Heart right ventricle (tissue), 16 donors: ENCODE data around the gene RNF115. TPM values are rescaled to one million over a fixed set of nuclear protein-coding genes. Genes with fewer than 3 reads are reported as not detected.

Source experiments
- ATAC-seq, 8 donors: fragments of 200-7000 bp; cut with Tn5 transposase; one replicate each; pipeline ENCODE4 v1.9.1; 2020; ENCODE audit warnings: mild to moderate bottlenecking in 8 of 8, moderate library complexity in 8 of 8, moderate number of reproducible peaks in 1 of 8
- DNase-seq, 2 donors: peaks; one replicate each; pipeline ENCODE4 v3.0.0-alpha.2; 2020
- H3K27ac ChIP-seq, 10 donors: fragments of 200-600 bp; sonication (generic) in 2 of 10; one replicate each; pipeline versions ENCODE4 v1.5.0 to v1.8.0; 2020 to 2022; ENCODE audit warnings: mild to moderate bottlenecking in 3 of 10
- H3K27me3 ChIP-seq, 7 donors: fragments of 200-600 bp; one replicate each; pipeline ENCODE4 v1.8.0; 2021 to 2022; ENCODE audit warnings: mild to moderate bottlenecking in 2 of 7
- H3K36me3 ChIP-seq, 9 donors: fragments of 200-600 bp; sonication (generic) in 1 of 9; one replicate each; pipeline versions ENCODE4 v1.5.0 to v1.8.0; 2020 to 2022; ENCODE audit warnings: mild to moderate bottlenecking in 2 of 9
- H3K4me1 ChIP-seq, 9 donors: fragments of 200-600 bp; sonication (generic) in 1 of 9; one replicate each; pipeline versions ENCODE4 v1.5.0 to v1.8.0; 2020 to 2022; ENCODE audit warnings: mild to moderate bottlenecking in 4 of 9
- H3K4me3 ChIP-seq, 10 donors: fragments of 200-600 bp; sonication (generic) in 2 of 10; one replicate each; pipeline versions ENCODE4 v1.5.0 to v1.8.0; 2020 to 2022; ENCODE audit warnings: mild to moderate bottlenecking in 7 of 10, moderate library complexity in 2 of 10
- H3K9me3 ChIP-seq, 11 donors: fragments of 200-600 bp in 10 of 11; sonication (generic) in 2 of 11; one replicate each; pipeline versions ENCODE4 v1.5.0 to v1.8.0; 2013 to 2022; ENCODE audit warnings: mild to moderate bottlenecking in 2 of 11, control low read depth in 1 of 11, moderate library complexity in 1 of 11
- WGBS, 2 donors: extraction: QIAGEN DNeasy Blood & Tissue Kit; methylation state at CpG; one replicate each; pipeline ENCODE4 v1.1.7; 2013; ENCODE audit warnings: inconsistent platforms in 1 of 2; 5-methylcytosine and 5-hydroxymethylcytosine counted together
- intact Hi-C, 10 donors: fragments of 100-400 bp; cut with DNase I; formaldehyde crosslinking; loops; one replicate each; pipeline versions ENCODE4 v1.11.1 to v1.14.2; 2022
- polyA plus RNA-seq, 2 donors: library from polyadenylated mRNA; stranded (reverse); fragments of 200-250 nt; gene quantifications; one replicate each; pipeline ENCODE4 v1.2.3, GENCODE V29; 2013
- total RNA-seq, 10 donors: library from RNA; stranded (reverse); fragmentation: NEBNext Ultra II Directional in 3 of 10; extraction: Animal tissue kit (Norgen Biotek cat#: 25700) in 3 of 10; gene quantifications; one replicate each; pipeline versions ENCODE4 v1.2.1 to v1.2.4, GENCODE V29; 2021 to 2023
- TF ChIP-seq, protein P1 (sequence below), 9 donors: fragments of 200-600 bp; sonication (generic) in 2 of 9; IDR thresholded peaks; one replicate each; pipeline versions ENCODE4 v1.5.0 to v1.8.0; 2021 to 2022; ENCODE audit warnings: antibody characterized with exemption in 9 of 9, mild to moderate bottlenecking in 5 of 9, moderate library complexity in 1 of 9
- donor health status: Arrhythmogenic right ventricular cardiomyopathy.
- donor health status: ischemic (EF 13 %, LVEDD 7.1; RV severe dilation, severe dysfunction).
- donor health status: healthy with polysubstance abuse.
- donor health status: DM: no; HTN: yes; CAD: no.
- donor health status: DM: no; HTN: no; CAD: no.
- donor health status: ischemic (EF 25% LVEDD 6.9; RV normal size, moderate dysfunction).
- donor health status: ischemic (EF 25% LVEDD 5.7; RV mildly dilated, moderate dysfunction).
- donor health status: healthy.
- donor health status: DM: yes; HTN: yes; CAD: no.
- donor health status: Ischemic cardiomyopathy.
- donor health status: ischemic (EF 35%, LVEDD 5.7; RV mildly dilated, moderate dysfunction).
- donor health status: nonischemic (EF 11% LVEDD 7.7; RV severe dilation, severe dysfunction).
- donor health status: DM: yes; HTN: yes; CAD: no.
- donor health status: PGD.
- donor health status: ischemic (EF 29% LVEDD 5.4; RV normal size, mild dysfunction).
- donor health status: nonischemic (EF 23%, LVEDD 6.1; RV moderate dilation, normal function).

RNF115 gene
- total and polyA plus RNA-seq, 12 donors: 12.8 to 99.0 (median 48.9) TPM

DNA sequence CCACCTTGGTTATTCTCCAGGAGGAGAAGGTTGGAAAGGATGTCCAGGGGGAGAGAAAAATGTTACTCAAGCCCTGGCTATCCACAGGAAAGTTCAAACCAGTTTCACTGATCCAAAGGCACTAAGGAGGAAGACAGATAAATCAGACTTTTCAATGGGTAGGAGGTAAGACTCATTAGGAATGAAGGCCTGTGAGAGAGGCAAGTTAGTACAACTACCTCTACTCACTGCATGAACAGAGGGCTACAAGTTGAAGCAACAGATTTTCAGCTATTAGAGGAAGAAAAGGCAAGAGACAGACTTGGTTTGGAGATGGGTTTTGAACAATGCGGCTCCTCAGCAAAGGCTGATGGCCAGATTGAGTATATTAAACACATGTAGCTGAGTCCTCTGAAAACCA is 87.7 kb downstream of the RNF115 start:
- H3K9me3 ChIP-seq: no peaks in the 10 kb centered on the region
- H3K27me3 ChIP-seq: no peaks in the 10 kb centered on the region
- no peak for ATAC-seq
- H3K4me1 ChIP-seq: no peaks in the 10 kb centered on the region
- no peak overlapping the region for H3K27ac ChIP-seq
- TF ChIP-seq, protein P1, sequence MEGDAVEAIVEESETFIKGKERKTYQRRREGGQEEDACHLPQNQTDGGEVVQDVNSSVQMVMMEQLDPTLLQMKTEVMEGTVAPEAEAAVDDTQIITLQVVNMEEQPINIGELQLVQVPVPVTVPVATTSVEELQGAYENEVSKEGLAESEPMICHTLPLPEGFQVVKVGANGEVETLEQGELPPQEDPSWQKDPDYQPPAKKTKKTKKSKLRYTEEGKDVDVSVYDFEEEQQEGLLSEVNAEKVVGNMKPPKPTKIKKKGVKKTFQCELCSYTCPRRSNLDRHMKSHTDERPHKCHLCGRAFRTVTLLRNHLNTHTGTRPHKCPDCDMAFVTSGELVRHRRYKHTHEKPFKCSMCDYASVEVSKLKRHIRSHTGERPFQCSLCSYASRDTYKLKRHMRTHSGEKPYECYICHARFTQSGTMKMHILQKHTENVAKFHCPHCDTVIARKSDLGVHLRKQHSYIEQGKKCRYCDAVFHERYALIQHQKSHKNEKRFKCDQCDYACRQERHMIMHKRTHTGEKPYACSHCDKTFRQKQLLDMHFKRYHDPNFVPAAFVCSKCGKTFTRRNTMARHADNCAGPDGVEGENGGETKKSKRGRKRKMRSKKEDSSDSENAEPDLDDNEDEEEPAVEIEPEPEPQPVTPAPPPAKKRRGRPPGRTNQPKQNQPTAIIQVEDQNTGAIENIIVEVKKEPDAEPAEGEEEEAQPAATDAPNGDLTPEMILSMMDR (IDR thresholded peaks at IDR 0.05): no peak
- no peak for DNase-seq
- peaks cover 0 to 16% (median 6%) of the 10 kb centered on the region in 9 donors for H3K36me3 ChIP-seq
- no peak overlapping the region for H3K4me3 ChIP-seq
- WGBS, 2 donors: 98 to 100% methylated on average over 1 of the region's 1 CpG
- intact Hi-C loops: no loop called here

DNA sequence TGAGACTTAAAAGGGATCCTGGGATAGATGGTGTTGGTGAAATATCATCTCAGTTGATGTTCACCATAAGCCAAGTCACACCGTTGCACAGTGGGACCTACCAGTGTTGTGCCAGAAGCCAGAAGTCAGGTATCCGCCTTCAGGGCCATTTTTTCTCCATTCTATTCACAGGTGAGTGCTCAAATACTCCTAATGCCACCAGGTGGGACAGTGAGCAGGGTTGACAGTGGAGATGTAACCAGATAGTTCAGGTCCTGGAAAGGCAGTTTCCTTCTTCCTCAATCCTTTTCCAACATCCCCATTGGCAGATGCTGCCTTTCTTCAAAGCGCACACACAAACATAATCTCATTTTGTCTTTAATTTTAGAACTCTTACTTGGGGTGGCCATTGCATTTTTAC is 93.0 kb downstream of the RNF115 start:
- ATAC-seq: no peak
- Histone ChIP-seq H3K9me3 (peaks cover 0 to 3% (median 0%) of the 10 kb centered on the region in 11 donors), H3K27ac (no peak overlapping the region), H3K36me3 (peaks cover 0 to 6% (median 0%) of the 10 kb centered on the region in 9 donors), H3K27me3 (no peaks in the 10 kb centered on the region), H3K4me1 (no peaks in the 10 kb centered on the region), H3K4me3 (no peak overlapping the region)
- TF ChIP-seq, protein P1 (IDR thresholded peaks at IDR 0.05): peak in 1 of 9 donors; percentile 7
- intact Hi-C loops: no loop called here
- 97 to 98% methylated on average over 3 of the region's 3 CpGs for WGBS, 2 donors
- DNase-seq: no peak

DNA sequence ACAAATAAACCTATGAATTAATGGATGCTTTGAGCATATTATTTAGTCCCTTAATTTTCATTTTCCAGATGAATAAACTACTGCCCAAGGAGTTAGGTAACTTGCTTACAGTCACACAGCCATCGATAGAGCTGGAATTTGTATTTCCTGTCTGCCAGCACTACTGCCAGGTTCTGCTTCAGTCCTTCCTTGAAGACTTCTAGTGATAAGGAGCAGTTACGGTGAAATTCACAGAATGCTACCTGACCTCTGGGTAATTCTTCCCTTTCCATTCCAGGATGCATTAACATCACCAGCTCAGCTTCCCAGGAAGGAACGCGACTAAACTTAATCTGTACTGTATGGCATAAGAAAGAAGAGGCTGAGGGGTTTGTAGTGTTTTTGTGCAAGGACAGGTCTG is 93.4 kb downstream of the RNF115 start:
- Histone ChIP-seq H3K36me3 (peaks cover 0 to 6% (median 0%) of the 10 kb centered on the region in 9 donors), H3K27ac (no peak overlapping the region), H3K4me3 (no peak overlapping the region), H3K4me1 (no peaks in the 10 kb centered on the region), H3K9me3 (peaks cover 0 to 3% (median 0%) of the 10 kb centered on the region in 11 donors), H3K27me3 (no peaks in the 10 kb centered on the region)
- TF ChIP-seq, protein P1 (IDR thresholded peaks at IDR 0.05): no peak
- intact Hi-C loops: no loop called here
- WGBS, 2 donors: 84 to 86% methylated on average over 4 of the region's 4 CpGs
- ATAC-seq (no peak), DNase-seq (no peak)

DNA sequence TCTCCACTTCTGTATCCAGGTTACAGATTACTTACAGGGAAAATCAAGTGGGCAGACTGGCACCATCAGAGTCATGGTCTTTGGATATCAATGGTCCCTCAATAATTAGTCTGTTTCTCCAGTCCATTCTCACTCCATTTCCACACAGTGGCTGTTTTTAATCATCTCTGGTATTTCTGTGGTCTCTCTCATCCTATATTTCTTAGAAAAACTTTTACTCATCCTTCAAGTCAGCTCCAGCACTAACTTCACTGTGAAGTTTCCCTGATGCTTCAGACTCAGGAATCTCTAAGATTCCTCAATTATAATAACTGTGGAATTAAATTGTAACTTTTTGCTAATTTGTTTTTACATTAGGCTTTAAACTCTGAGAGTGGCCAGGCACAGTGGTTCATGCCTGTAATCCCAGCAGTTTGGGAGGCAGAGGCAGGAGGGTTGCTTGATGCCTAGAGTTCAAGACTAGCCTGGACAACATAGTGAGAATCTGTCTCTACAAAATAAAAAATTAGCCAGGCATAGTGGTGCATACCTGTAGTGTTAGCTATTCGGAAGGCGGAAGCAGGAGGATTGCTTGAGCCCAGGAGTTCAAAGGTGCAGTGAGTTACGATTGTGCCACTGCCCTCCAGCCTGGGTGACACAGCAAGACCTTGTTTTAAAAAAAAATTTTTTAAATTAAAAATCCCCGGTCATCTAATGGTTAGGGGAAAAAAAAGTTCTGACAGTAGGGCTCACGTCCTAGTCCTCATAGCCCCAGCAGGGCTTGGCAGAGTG is 94.0 kb downstream of the RNF115 start:
- Histone ChIP-seq H3K36me3 (peaks cover 0 to 6% (median 0%) of the 10 kb centered on the region in 9 donors), H3K27me3 (no peaks in the 10 kb centered on the region), H3K27ac (no peak overlapping the region), H3K4me1 (no peaks in the 10 kb centered on the region), H3K9me3 (peaks cover 0 to 3% (median 0%) of the 10 kb centered on the region in 11 donors), H3K4me3 (no peak overlapping the region)
- ATAC-seq: no peak
- whole genome bisulfite sequencing, 2 donors: 94 to 96% methylated on average over 5 of the region's 5 CpGs
- TF ChIP-seq, protein P1 (IDR thresholded peaks at IDR 0.05): no peak
- no peak for DNase-seq
- intact Hi-C loops: no loop called here
